Prostate gland (tissue), 2 donors: ENCODE data around the gene WRNIP1.

ENCODE experiments used
- POLR2A ChIP-seq: fragments of 450-650 bp; IDR thresholded peaks from one replicate; pipeline ENCODE4 v1.6.1; 2016; ENCODE audit warnings: antibody characterized with exemption, mild to moderate bottlenecking
- TF ChIP-seq, protein P1 (sequence below), 4 experiments: fragments of 200-600 bp in 2 of 4; fragments of 450-650 bp in 2 of 4; sonication (generic) in 2 of 4; IDR thresholded peaks; 1 replicate in 3 of 4; 2 replicates in 1 of 4; pipeline ENCODE4 v1.5.1; 2016 to 2019; ENCODE audit warnings: antibody characterized with exemption in 4 of 4, mild to moderate bottlenecking in 2 of 4, moderate library complexity in 2 of 4

DNA sequence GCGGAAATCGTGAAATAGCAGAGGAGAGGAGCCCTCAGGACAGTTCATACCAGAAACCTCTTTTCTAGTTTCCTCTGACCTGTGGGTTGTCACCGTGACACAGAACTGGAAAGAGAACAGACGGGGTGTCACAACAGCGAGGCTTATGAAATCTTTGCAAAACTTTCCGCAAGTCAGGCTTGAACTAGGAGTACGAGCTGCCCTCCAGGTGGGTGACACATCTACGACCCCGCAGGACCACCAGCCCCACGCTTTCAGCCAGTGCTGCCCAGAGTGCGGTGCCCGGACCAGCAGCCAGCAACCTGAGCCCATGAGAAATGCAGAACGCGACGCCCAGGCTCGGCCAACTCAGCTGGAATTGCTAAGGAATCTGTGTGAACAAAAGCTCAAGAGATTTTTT is 30.8 kb downstream of the WRNIP1 start:
- no peak for TF ChIP-seq POLR2A
- TF ChIP-seq, protein P1, sequence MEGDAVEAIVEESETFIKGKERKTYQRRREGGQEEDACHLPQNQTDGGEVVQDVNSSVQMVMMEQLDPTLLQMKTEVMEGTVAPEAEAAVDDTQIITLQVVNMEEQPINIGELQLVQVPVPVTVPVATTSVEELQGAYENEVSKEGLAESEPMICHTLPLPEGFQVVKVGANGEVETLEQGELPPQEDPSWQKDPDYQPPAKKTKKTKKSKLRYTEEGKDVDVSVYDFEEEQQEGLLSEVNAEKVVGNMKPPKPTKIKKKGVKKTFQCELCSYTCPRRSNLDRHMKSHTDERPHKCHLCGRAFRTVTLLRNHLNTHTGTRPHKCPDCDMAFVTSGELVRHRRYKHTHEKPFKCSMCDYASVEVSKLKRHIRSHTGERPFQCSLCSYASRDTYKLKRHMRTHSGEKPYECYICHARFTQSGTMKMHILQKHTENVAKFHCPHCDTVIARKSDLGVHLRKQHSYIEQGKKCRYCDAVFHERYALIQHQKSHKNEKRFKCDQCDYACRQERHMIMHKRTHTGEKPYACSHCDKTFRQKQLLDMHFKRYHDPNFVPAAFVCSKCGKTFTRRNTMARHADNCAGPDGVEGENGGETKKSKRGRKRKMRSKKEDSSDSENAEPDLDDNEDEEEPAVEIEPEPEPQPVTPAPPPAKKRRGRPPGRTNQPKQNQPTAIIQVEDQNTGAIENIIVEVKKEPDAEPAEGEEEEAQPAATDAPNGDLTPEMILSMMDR (IDR thresholded peaks at IDR 0.05), result no peak
